ENCODE data around the gene ANGPTL7. TPM values are rescaled to one million over a fixed set of nuclear protein-coding genes. Genes with fewer than 3 reads are reported as not detected.

ANGPTL7 gene
- total and polyA plus RNA-seq, 7 donors, result 0.10 to 1.6 (median 0.83) TPM

DNA sequence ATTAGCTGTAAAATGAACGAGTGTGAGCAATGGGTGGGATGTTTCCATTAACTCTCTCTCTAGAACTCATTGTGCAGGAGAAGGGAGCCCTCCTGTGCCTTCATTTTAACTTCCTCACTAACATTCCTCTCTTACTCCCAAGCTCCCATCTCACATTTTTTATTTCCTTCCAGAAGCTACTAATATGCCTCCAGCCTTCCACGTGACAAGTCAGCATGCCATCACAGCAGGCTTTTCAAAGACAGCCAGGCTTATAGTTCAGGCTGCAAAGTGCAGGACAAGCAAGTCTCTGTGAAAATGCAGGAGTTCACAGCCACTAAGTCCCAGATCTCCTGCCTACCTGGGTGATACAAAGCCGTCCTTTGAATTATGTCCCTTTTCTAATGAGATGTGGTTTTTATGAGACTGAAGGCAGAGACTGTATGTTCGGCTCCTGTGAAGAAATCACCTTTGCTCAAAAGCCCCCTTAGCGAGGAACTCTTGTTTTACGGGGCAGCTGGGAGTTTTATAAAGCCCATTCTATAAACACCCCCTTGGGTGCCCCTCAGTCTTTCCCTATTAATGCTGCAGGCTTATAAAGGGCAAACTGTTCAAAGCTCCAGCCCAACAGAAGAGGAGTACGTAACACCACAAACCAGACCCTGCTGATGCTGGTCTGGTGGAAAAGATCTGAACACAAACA is 14.8 kb upstream of the ANGPTL7 start:
- no peak for DNase-seq
- Histone ChIP-seq H3K36me3 (ENCODE audit: insufficient read depth in 1 of 2, low read depth in 1 of 2) (no peaks in the 10 kb centered on the region), H3K27ac (no peak overlapping the region), H3K4me1 (peaks cover 44% of the 10 kb centered on the region), H3K4me3 (no peak overlapping the region), H3K27me3 (ENCODE audit: insufficient read depth in 3 of 3, low read length in 2 of 3) (no peaks in the 10 kb centered on the region), H3K9me3 (no peaks in the 10 kb centered on the region)
- WGBS, 3 donors, result 82 to 86% (median 85%) methylated on average over 7 of the region's 7 CpGs
- ATAC-seq, result no peak
- intact Hi-C loops (cut with DNase I), result no loop called here
- TF ChIP-seq CTCF (IDR thresholded peaks at IDR 0.05), result no peak

- Histone ChIP-seq H3K36me3 (ENCODE audit: insufficient read depth in 1 of 2, low read depth in 1 of 2) (no peaks in the 10 kb centered on the region), H3K27ac (peak overlapping the region; percentile 62), H3K9me3 (no peaks in the 10 kb centered on the region), H3K27me3 (ENCODE audit: insufficient read depth in 3 of 3, low read length in 2 of 3) (no peaks in the 10 kb centered on the region), H3K4me1 (peaks cover 37% of the 10 kb centered on the region), H3K4me3 (no peak overlapping the region)
- intact Hi-C loops (cut with DNase I), result loop anchor here in 1 of 2 donors (5.0 kb wide), 1 partner anchor 57 kb away; no protein-coding TSS in a partner anchor
- DNase-seq, result no peak
- peak; percentile 3 to 13 (median 6) for ATAC-seq
- 66 to 94% (median 84%) methylated on average over 10 of the region's 10 CpGs for WGBS, 3 donors
- TF ChIP-seq CTCF (IDR thresholded peaks at IDR 0.05), result no peak
These were observed 13.7 kb upstream of the ANGPTL7 start for GRCh38 chr1:11175461-11175860.

DNA sequence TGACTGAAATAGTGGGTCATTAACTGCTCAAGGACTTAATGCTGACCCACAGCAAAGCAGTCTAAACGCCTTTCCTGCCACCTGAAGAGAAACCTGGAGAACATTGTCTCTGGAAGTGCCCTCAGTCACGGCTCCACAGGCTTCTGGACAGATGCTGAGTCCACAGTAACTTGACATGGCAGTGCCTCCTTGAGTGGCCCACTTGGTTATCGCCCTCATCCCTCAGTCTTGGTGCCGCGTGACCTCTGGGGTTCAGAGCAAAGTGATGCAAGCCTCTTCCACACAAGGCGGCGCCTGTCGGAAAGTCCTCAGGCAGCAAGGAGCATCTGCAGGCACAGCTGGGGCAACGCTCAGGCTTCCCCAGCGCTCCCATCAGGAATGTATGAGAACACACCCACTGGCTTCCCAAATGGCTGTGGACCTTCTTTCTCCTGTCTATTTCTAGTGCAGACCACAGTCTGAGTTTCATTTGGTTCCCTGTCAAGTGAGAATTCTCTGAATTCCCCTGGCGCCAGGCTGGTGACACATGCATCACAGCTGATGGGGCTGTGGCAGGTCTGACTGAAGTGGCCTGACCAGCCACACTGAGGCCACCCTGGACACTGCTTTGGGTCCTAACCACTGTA is 13.0 kb upstream of the ANGPTL7 start:
- H3K36me3 ChIP-seq (ENCODE audit: insufficient read depth in 1 of 2, low read depth in 1 of 2), result no peaks in the 10 kb centered on the region
- peak overlapping the region; percentile 62 for H3K27ac ChIP-seq
- peaks cover 37% of the 10 kb centered on the region for H3K4me1 ChIP-seq
- intact Hi-C loops (cut with DNase I), result loop anchor here in 1 of 2 donors (5.0 kb wide), 1 partner anchor 56 kb away; no protein-coding TSS in a partner anchor
- H3K27me3 ChIP-seq (ENCODE audit: insufficient read depth in 3 of 3, low read length in 2 of 3), result no peaks in the 10 kb centered on the region
- ATAC-seq (peak; percentile 82 to 94 (median 86)), DNase-seq (peak in 1 of 2 donors; percentile 59)
- no peak overlapping the region for H3K4me3 ChIP-seq
- no peak for TF ChIP-seq CTCF (IDR thresholded peaks at IDR 0.05)
- no peaks in the 10 kb centered on the region for H3K9me3 ChIP-seq
- WGBS, 3 donors, result 34 to 42% (median 39%) methylated on average over 11 of the region's 11 CpGs

DNA sequence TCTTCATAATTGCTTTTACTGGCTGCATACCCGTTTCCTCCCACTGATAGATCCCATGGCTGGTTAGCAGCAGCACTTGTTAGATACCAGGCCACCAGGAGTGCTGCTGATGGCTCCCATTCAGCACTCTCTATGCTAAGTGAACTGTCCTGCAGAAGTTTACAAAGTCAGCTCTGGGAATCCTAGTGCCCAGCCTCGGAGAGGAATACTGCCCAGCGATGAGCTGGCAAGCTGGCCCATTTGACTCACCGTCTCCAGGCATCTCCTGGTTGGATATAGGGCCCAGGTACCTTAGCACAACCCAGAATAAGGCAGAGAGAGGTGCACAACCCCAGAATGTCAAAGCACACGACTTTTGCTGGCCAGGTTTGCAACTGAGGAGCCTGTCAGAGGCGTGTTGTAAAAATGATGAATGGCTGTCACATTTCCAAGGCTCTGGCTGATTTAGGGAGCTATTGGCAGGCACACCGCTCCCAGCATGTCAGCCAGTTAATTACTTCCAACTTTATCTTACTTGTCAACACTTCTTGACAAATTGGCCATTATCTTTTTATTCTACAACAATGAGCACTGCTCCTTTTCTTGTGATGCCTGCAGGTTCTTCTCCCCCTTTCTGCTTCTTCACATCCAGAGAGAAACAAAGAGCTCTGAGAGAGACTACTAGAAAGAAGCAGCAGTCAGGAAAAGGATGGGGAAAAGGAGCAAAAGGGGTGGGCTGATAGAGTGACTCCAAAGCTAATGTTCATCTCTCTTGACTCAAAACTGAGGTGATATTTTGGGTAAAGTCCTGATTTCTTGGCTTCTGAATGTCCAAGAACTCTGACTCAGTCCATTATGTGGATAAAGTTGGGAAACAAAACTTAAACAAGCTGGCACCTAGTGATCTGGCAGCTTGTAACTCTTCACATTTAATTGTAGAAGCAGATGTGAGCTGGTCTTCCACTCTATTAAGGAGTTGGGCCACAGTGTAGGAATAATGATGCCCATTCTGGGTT is 10.8 kb upstream of the ANGPTL7 start:
- Histone ChIP-seq H3K27ac (no peak overlapping the region), H3K27me3 (ENCODE audit: insufficient read depth in 3 of 3, low read length in 2 of 3) (no peaks in the 10 kb centered on the region), H3K9me3 (no peaks in the 10 kb centered on the region), H3K4me3 (no peak overlapping the region), H3K4me1 (peaks cover 37% of the 10 kb centered on the region), H3K36me3 (ENCODE audit: insufficient read depth in 1 of 2, low read depth in 1 of 2) (peaks cover 0 to 5% of the 10 kb centered on the region in 2 donors)
- no peak for TF ChIP-seq CTCF (IDR thresholded peaks at IDR 0.05)
- DNase-seq (no peak), ATAC-seq (peak; percentile 9 to 62 (median 46))
- 23 to 32% (median 23%) methylated on average over 7 of the region's 7 CpGs for WGBS, 3 donors
- intact Hi-C loops (cut with DNase I), result loop anchor here in 1 of 2 donors (5.0 kb wide), 1 partner anchor 54 kb away; no protein-coding TSS in a partner anchor

All from psoas muscle (tissue), 8 donors.